ENCODE results near the gene ESYT3. TPM values are rescaled to one million over a fixed set of nuclear protein-coding genes. Genes with fewer than 3 reads are reported as not detected.

The ESYT3 gene
- total and polyA plus RNA-seq, 4 donors, result under 0.01 to 0.07 (median 0.05) TPM

DNA sequence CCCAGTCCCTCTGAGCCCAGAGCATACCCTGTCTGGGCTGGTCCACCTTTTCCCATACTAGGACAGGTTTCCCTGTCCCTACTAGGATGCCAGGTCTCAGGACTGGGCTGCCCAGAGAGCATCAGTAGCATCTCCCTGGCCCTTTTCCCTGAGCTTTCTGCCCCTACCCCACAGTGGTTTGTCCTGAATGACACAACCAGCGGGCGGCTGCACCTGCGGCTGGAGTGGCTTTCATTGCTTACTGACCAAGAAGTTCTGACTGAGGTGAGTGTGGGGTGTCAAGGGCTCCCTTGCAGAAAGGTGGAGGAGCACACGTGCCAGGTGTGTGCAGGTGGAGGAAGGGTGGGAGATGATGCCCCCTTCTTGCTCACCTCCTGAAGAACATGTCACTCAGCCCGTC, 33.5 kb downstream of the ESYT3 start:
- no peak for DNase-seq (ENCODE audit: low spot score)
- no peaks in the 10 kb centered on the region for H3K4me1 ChIP-seq (ENCODE audit: control insufficient read depth in 4 of 4, insufficient read depth in 4 of 4, low read length in 3 of 4)
- 87% methylated on average over 5 of the region's 5 CpGs for WGBS
- no peaks in the 10 kb centered on the region for H3K27me3 ChIP-seq (ENCODE audit: control insufficient read depth in 4 of 4, insufficient read depth in 4 of 4, low read length in 3 of 4)
- no peak overlapping the region for H3K9ac ChIP-seq (ENCODE audit: low read depth in 1 of 2, low read length in 2 of 2)
- no peak overlapping the region for H3K27ac ChIP-seq (ENCODE audit: low read depth in 1 of 2, low read length in 2 of 2)
- H3K4me3 ChIP-seq (ENCODE audit: low read depth in 1 of 3, low read length in 3 of 3), result no peak overlapping the region
- no peaks in the 10 kb centered on the region for H3K9me3 ChIP-seq (ENCODE audit: control insufficient read depth in 4 of 4, low read length in 3 of 4)
- H3K36me3 ChIP-seq (ENCODE audit: control insufficient read depth in 4 of 4, insufficient read depth in 3 of 4, low read depth in 1 of 4, low read length in 3 of 4), result no peaks in the 10 kb centered on the region
- TF ChIP-seq FOXA1 (IDR thresholded peaks at IDR 0.05) (no peak), HNF4A (conservative IDR thresholded peaks at IDR 0.05) (no peak), ATF3 (IDR thresholded peaks at IDR 0.05) (no peak), NR2F2 (IDR thresholded peaks at IDR 0.05) (no peak)

DNA sequence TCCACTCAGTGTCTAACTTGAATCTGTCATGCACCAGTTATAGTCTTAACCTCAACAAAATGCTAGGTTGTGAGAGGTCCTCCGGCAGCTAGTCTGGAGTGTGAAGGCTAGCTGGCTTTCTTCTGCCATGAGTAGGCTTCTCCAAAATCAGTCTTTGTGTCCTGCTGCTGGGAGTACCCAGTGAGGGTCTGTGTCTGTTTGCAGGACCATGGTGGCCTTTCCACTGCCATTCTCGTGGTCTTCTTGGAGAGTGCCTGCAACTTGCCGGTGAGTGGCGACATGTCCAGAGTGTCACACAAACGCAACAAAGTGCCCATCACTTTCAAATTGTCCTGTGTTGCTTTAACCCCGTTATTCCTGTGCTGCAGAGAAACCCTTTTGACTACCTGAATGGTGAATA, 34.0 kb downstream of the ESYT3 start:
- DNase-seq (ENCODE audit: low spot score), result no peak
- H3K36me3 ChIP-seq (ENCODE audit: control insufficient read depth in 4 of 4, insufficient read depth in 3 of 4, low read depth in 1 of 4, low read length in 3 of 4), result no peaks in the 10 kb centered on the region
- no peaks in the 10 kb centered on the region for H3K4me1 ChIP-seq (ENCODE audit: control insufficient read depth in 4 of 4, insufficient read depth in 4 of 4, low read length in 3 of 4)
- 81% methylated on average over 6 of the region's 6 CpGs for WGBS
- no peaks in the 10 kb centered on the region for H3K9me3 ChIP-seq (ENCODE audit: control insufficient read depth in 4 of 4, low read length in 3 of 4)
- TF ChIP-seq TAF1 (conservative IDR thresholded peaks at IDR 0.05) (no peak), FOXA1 (IDR thresholded peaks at IDR 0.05) (no peak), ZBTB33 (IDR thresholded peaks at IDR 0.05) (no peak), NR2F2 (IDR thresholded peaks at IDR 0.05) (no peak), HNF4G (IDR thresholded peaks at IDR 0.05) (no peak), SP1 (IDR thresholded peaks at IDR 0.05) (no peak), RXRA (IDR thresholded peaks at IDR 0.05) (no peak), ATF3 (IDR thresholded peaks at IDR 0.05) (no peak), YY1 (IDR thresholded peaks at IDR 0.05) (no peak), MAX (IDR thresholded peaks at IDR 0.05) (no peak), HNF4A (conservative IDR thresholded peaks at IDR 0.05) (no peak), JUND (IDR thresholded peaks at IDR 0.05) (no peak), REST (IDR thresholded peaks at IDR 0.05) (no peak), CTCF (IDR thresholded peaks at IDR 0.05; ENCODE audit: low read depth, low read length, missing input control) (no peak), EGR1 (IDR thresholded peaks at IDR 0.05; ENCODE audit: low read depth in 2 of 2) (no peak), FOXA2 (IDR thresholded peaks at IDR 0.05) (no peak), RAD21 (IDR thresholded peaks at IDR 0.05) (no peak), GABPA (IDR thresholded peaks at IDR 0.05 in 1 of 2, conservative IDR thresholded peaks at IDR 0.05 in 1 of 2) (no peak)
- no peak overlapping the region for H3K4me3 ChIP-seq (ENCODE audit: low read depth in 1 of 3, low read length in 3 of 3)
- no peak overlapping the region for H3K27ac ChIP-seq (ENCODE audit: low read depth in 1 of 2, low read length in 2 of 2)
- H3K27me3 ChIP-seq (ENCODE audit: control insufficient read depth in 4 of 4, insufficient read depth in 4 of 4, low read length in 3 of 4), result no peaks in the 10 kb centered on the region
- no peak overlapping the region for H3K9ac ChIP-seq (ENCODE audit: low read depth in 1 of 2, low read length in 2 of 2)

Measured in liver (tissue), 9 donors.